AG08396 (cell line): ENCODE data around the gene BCKDHB.
A peak's percentile ranks its signal among the peaks of the same experiment; 100 is the strongest.
"Not testable (repeated sequence)": the region's sequence is repeated elsewhere in the genome, so short reads cannot be mapped to it uniquely, and the experiment has no call there.

ENCODE experiments used
- DNase-seq: peaks from one replicate; pipeline ENCODE4 v3.0.0; 2012; ENCODE audit warnings: low spot score, mixed read lengths

Gene BCKDHB

GRCh38 chr6:80263585-80263984, 157.1 kb downstream of the BCKDHB start:
- no peak for DNase-seq

- DNase-seq = no peak
Measured at GRCh38 chr6:80268865-80269730, 162.6 kb downstream of the BCKDHB start.

- no peak for DNase-seq
Measured at GRCh38 chr6:80271074-80271473, 164.6 kb downstream of the BCKDHB start.

GRCh38 chr6:80272988-80273387, 166.5 kb downstream of the BCKDHB start:
- DNase-seq = no peak

- DNase-seq = no peak
Measured at GRCh38 chr6:80276861-80277260, 170.4 kb downstream of the BCKDHB start.

GRCh38 chr6:80277501-80277900, 171.0 kb downstream of the BCKDHB start:
- no peak for DNase-seq

GRCh38 chr6:80280262-80281010, 174.0 kb downstream of the BCKDHB start:
- DNase-seq = peak; percentile 10

- no peak for DNase-seq
Measured at GRCh38 chr6:80282913-80283554, 176.6 kb downstream of the BCKDHB start.

GRCh38 chr6:80287112-80287511, 180.6 kb downstream of the BCKDHB start:
- no peak for DNase-seq

GRCh38 chr6:80287607-80288006, 181.1 kb downstream of the BCKDHB start:
- DNase-seq = no peak

- DNase-seq = no peak
Measured at GRCh38 chr6:80289727-80290126, 183.3 kb downstream of the BCKDHB start.

- not testable (repeated sequence) for DNase-seq
Measured at GRCh38 chr6:80294531-80294930, 188.1 kb downstream of the BCKDHB start.

GRCh38 chr6:80302716-80303115, 196.2 kb downstream of the BCKDHB start:
- no peak for DNase-seq

- no peak for DNase-seq
Measured at GRCh38 chr6:80304014-80304413, 197.5 kb downstream of the BCKDHB start.

- no peak for DNase-seq
Measured at GRCh38 chr6:80314531-80314930, 208.1 kb downstream of the BCKDHB start.

GRCh38 chr6:80316686-80317231, 210.3 kb downstream of the BCKDHB start:
- DNase-seq = no peak

GRCh38 chr6:80319196-80319595, 212.7 kb downstream of the BCKDHB start:
- no peak for DNase-seq

- DNase-seq = no peak
Measured at GRCh38 chr6:80321011-80321410, 214.5 kb downstream of the BCKDHB start.

GRCh38 chr6:80325742-80326141, 219.3 kb downstream of the BCKDHB start:
- no peak for DNase-seq

- no peak for DNase-seq
Measured at GRCh38 chr6:80328652-80329051, 222.2 kb downstream of the BCKDHB start.

GRCh38 chr6:80329496-80329895, 223.0 kb downstream of the BCKDHB start:
- DNase-seq = no peak

GRCh38 chr6:80330961-80331360, 224.5 kb downstream of the BCKDHB start:
- DNase-seq = no peak
